A549 (cell line): ENCODE results near the gene LMBR1L. TPM values are rescaled to one million over a fixed set of nuclear protein-coding genes. Genes with fewer than 3 reads are reported as not detected.

Source experiments
- ATAC-seq, 2 experiments: fragments of 200-7000 bp in 1 of 2; fragments of >200 bp in 1 of 2; cut with Nextera tagmentation in 1 of 2; cut with Tn5 transposase in 1 of 2; 3 replicates each; pipeline versions ENCODE4 v1.8.0 to v1.9.1; 2018 to 2020; ENCODE audit warnings: mild to moderate bottlenecking in 1 of 2, moderate library complexity in 1 of 2
- CTCF ChIA-PET: fragments of 300-600 bp; sonication (Branson Sonifier 250); formaldehyde crosslinking; extraction: SDS; loops from one replicate; lab custom pipeline; 2021; ENCODE audit warnings: antibody characterized with exemption, inconsistent platforms; lab: Yijun Ruan, JAX
- POLR2A ChIA-PET: fragments of 350-600 bp; formaldehyde crosslinking; extraction: SDS; loops from one replicate; lab custom pipeline; 2021; ENCODE audit warnings: antibody characterized with exemption, inconsistent platforms; lab: Yijun Ruan, JAX
- DNase-seq, 2 experiments: peaks; one replicate each; pipeline versions ENCODE4 v3.0.0 to v3.0.0-alpha.2; 2011 to 2016; ENCODE audit warnings: low read depth in 1 of 2, low spot score in 1 of 2
- FAIRE-seq: peaks from 2 replicates; lab custom pipeline; 2011; peaks lifted over from hg19 to GRCh38; lab: Jason Lieb, UNC
- H3K27ac ChIP-seq, 2 experiments: fragments of >200 bp; sonication (Bioruptor Twin); formaldehyde crosslinking; 3 replicates each; pipeline ENCODE4 v1.5.1; 2016 to 2017
- H3K4me1 ChIP-seq: fragments of >200 bp; sonication (Bioruptor Twin); formaldehyde crosslinking; 3 replicates; pipeline ENCODE4 v1.6.1; 2016
- H3K4me2 ChIP-seq: fragments of >200 bp; sonication (Bioruptor Twin); formaldehyde crosslinking; 3 replicates; pipeline ENCODE4 v1.6.1; 2016
- H3K4me3 ChIP-seq: fragments of >200 bp; sonication (Bioruptor Twin); formaldehyde crosslinking; 3 replicates; pipeline ENCODE4 v1.5.1; 2016
- H3K9me3 ChIP-seq: fragments of >200 bp; sonication (Bioruptor Twin); formaldehyde crosslinking; 3 replicates; pipeline ENCODE4 v1.6.1; 2016
- BHLHE40 ChIP-seq: IDR thresholded peaks from 2 replicates; pipeline ENCODE4 v1.6.1; 2012; ENCODE audit warnings: low read depth, low read length, inconsistent platforms
- FOSB ChIP-seq: fragments of 250-450 bp; sonication (Bioruptor Pico); IDR thresholded peaks from 2 replicates; pipeline ENCODE4 v1.5.0; 2020; ENCODE audit warnings: mild to moderate bottlenecking, moderate library complexity
- FOSL2 ChIP-seq, 2 experiments: fragments of 450-650 bp in 1 of 2; fragments of >200 bp in 1 of 2; sonication (Bioruptor Twin) in 1 of 2; formaldehyde crosslinking; IDR thresholded peaks; 2 replicates each; pipeline versions ENCODE4 v1.5.0 to v1.6.1; 2016 to 2020; ENCODE audit warnings: mild to moderate bottlenecking in 1 of 2, moderate library complexity in 1 of 2
- NR3C1 ChIP-seq: fragments of >200 bp; sonication (Bioruptor Twin); formaldehyde crosslinking; IDR thresholded peaks from 3 replicates; pipeline ENCODE4 v1.6.1; 2017
- RFX5 ChIP-seq: fragments of 450-650 bp; IDR thresholded peaks from 2 replicates; pipeline ENCODE4 v1.7.1; 2014; ENCODE audit warnings: antibody characterized with exemption, mild to moderate bottlenecking, moderate library complexity
- TP53 ChIP-seq: fragments of 250-450 bp; sonication (Bioruptor Pico); IDR thresholded peaks from 2 replicates; pipeline ENCODE4 v1.5.0; 2021; ENCODE audit warnings: mild to moderate bottlenecking, moderate library complexity
- ZC3H11A ChIP-seq: fragments of 450-650 bp; IDR thresholded peaks from 2 replicates; pipeline ENCODE4 v1.6.1; 2014; ENCODE audit warnings: antibody characterized with exemption, mild to moderate bottlenecking
- ZFP36 ChIP-seq: fragments of 450-650 bp; IDR thresholded peaks from 2 replicates; pipeline ENCODE4 v1.6.1; 2014; ENCODE audit warnings: borderline replicate concordance; ENCODE audit not compliant: partially characterized antibody
- ZNF302 ChIP-seq: fragments of 250-450 bp; sonication (Bioruptor Pico); IDR thresholded peaks from 2 replicates; pipeline ENCODE4 v1.9.0; 2021; ENCODE audit warnings: inconsistent platforms, mild to moderate bottlenecking, moderate library complexity
- WGBS: methylation state at CpG from one replicate; pipeline ENCODE4 v1.1.6; 2017; ENCODE audit errors: missing lambda C conversion rate; 5-methylcytosine and 5-hydroxymethylcytosine counted together
- polyA plus RNA-seq, 4 experiments: library from polyadenylated mRNA; depleted of rRNA in 3 of 4; stranded (reverse); fragments of >200 nt; fragmentation: RNase III in 1 of 4; extraction: RNeasy Plus Mini Kit Qiagen cat#74134 plus additional on column Dnase treatment in 1 of 4; gene quantifications; 2 replicates in 3 of 4; 3 replicates in 1 of 4; pipeline ENCODE4 v1.2.3, GENCODE V29; 2011 to 2017
- TF ChIP-seq, protein P1 (sequence below): fragments of 250-450 bp; sonication (Bioruptor Pico); IDR thresholded peaks from 2 replicates; pipeline ENCODE4 v1.5.0; 2020; ENCODE audit warnings: low read depth, mild to moderate bottlenecking, moderate library complexity
- TF ChIP-seq, protein P2 (sequence below): fragments of 200-600 bp; sonication (generic); IDR thresholded peaks from 2 replicates; pipeline ENCODE4 v1.6.1; 2016; ENCODE audit warnings: antibody characterized with exemption, mild to moderate bottlenecking, moderate library complexity
- TF ChIP-seq, protein P3 (sequence below): fragments of 250-450 bp; sonication (Bioruptor Pico); IDR thresholded peaks from 2 replicates; pipeline ENCODE4 v1.5.0; 2021; ENCODE audit warnings: mild to moderate bottlenecking, moderate library complexity, borderline replicate concordance
- TF ChIP-seq, protein P4 (sequence below): fragments of >200 bp; sonication (Bioruptor Twin); formaldehyde crosslinking; IDR thresholded peaks from 2 replicates; pipeline ENCODE4 v1.6.1; 2016
- TF ChIP-seq, protein P5 (sequence below): IDR thresholded peaks from 2 replicates; pipeline ENCODE4 v1.6.1; 2012; ENCODE audit warnings: low read depth, borderline replicate concordance
- TF ChIP-seq, protein P6 (sequence below): fragments of 150-350 bp; IDR thresholded peaks from 2 replicates; pipeline ENCODE4 v1.6.1; 2014; ENCODE audit warnings: low read depth, mild to moderate bottlenecking, low read length
- TF ChIP-seq, protein P7 (sequence below): IDR thresholded peaks from 2 replicates; pipeline ENCODE4 v1.6.1; 2012

The LMBR1L gene
- polyA plus RNA-seq, 2 of the 4 experiments (the other 2 are of a cell fraction), result 16.7 to 25.1 TPM

DNA sequence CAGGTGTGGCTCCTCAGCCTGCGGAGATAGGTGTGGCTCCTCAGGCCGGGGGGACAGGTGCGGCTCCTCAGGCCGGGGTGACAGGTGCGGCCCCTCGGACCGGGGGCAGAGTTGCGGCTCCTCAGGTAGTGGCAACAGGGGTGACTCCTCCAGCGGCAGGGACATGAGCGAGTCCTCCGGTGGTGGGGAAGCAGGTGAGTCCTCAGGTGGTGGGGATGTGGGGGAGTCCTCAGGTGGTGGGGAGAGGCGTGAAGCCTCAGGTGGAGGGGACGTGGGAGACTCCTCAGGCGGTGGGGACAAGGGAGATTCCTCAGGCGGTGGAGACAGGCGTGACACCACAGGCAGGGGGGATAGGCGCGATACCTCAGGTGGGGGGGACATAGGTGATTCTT lies 59.3 kb downstream of the LMBR1L start:
- ATAC-seq (no peak), FAIRE-seq (no peak), DNase-seq (no peak)
- CTCF ChIA-PET, result no interaction called here
- Histone ChIP-seq H3K4me3 (no peak overlapping the region), H3K27ac (no peak overlapping the region), H3K9me3 (no peaks in the 10 kb centered on the region), H3K4me1 (peaks cover 22% of the 10 kb centered on the region), H3K4me2 (no peak overlapping the region)
- POLR2A ChIA-PET, result no interaction called here
- TF ChIP-seq TP53 (CRISPR knock-in tag) (no peak), RFX5 (no peak), FOSL2 (IDR thresholded peaks at IDR 0.05) (no peak), FOSL2 (CRISPR knock-in tag; IDR thresholded peaks at IDR 0.05) (no peak), ZFP36 (no peak), FOSB (CRISPR knock-in tag) (no peak), ZNF302 (CRISPR knock-in tag) (no peak), ZC3H11A (no peak), NR3C1 (no peak), BHLHE40 (no peak)
- TF ChIP-seq, protein P1, sequence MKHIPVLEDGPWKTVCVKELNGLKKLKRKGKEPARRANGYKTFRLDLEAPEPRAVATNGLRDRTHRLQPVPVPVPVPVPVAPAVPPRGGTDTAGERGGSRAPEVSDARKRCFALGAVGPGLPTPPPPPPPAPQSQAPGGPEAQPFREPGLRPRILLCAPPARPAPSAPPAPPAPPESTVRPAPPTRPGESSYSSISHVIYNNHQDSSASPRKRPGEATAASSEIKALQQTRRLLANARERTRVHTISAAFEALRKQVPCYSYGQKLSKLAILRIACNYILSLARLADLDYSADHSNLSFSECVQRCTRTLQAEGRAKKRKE (CRISPR knock-in tag), result no peak
- TF ChIP-seq, protein P2, sequence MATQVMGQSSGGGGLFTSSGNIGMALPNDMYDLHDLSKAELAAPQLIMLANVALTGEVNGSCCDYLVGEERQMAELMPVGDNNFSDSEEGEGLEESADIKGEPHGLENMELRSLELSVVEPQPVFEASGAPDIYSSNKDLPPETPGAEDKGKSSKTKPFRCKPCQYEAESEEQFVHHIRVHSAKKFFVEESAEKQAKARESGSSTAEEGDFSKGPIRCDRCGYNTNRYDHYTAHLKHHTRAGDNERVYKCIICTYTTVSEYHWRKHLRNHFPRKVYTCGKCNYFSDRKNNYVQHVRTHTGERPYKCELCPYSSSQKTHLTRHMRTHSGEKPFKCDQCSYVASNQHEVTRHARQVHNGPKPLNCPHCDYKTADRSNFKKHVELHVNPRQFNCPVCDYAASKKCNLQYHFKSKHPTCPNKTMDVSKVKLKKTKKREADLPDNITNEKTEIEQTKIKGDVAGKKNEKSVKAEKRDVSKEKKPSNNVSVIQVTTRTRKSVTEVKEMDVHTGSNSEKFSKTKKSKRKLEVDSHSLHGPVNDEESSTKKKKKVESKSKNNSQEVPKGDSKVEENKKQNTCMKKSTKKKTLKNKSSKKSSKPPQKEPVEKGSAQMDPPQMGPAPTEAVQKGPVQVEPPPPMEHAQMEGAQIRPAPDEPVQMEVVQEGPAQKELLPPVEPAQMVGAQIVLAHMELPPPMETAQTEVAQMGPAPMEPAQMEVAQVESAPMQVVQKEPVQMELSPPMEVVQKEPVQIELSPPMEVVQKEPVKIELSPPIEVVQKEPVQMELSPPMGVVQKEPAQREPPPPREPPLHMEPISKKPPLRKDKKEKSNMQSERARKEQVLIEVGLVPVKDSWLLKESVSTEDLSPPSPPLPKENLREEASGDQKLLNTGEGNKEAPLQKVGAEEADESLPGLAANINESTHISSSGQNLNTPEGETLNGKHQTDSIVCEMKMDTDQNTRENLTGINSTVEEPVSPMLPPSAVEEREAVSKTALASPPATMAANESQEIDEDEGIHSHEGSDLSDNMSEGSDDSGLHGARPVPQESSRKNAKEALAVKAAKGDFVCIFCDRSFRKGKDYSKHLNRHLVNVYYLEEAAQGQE, result no peak
- TF ChIP-seq, protein P3, sequence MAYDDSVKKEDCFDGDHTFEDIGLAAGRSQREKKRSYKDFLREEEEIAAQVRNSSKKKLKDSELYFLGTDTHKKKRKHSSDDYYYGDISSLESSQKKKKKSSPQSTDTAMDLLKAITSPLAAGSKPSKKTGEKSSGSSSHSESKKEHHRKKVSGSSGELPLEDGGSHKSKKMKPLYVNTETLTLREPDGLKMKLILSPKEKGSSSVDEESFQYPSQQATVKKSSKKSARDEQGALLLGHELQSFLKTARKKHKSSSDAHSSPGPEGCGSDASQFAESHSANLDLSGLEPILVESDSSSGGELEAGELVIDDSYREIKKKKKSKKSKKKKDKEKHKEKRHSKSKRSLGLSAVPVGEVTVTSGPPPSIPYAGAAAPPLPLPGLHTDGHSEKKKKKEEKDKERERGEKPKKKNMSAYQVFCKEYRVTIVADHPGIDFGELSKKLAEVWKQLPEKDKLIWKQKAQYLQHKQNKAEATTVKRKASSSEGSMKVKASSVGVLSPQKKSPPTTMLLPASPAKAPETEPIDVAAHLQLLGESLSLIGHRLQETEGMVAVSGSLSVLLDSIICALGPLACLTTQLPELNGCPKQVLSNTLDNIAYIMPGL (CRISPR knock-in tag), result no peak
- TF ChIP-seq, protein P4, sequence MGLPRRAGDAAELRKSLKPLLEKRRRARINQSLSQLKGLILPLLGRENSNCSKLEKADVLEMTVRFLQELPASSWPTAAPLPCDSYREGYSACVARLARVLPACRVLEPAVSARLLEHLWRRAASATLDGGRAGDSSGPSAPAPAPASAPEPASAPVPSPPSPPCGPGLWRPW, result no peak
- TF ChIP-seq, protein P5, sequence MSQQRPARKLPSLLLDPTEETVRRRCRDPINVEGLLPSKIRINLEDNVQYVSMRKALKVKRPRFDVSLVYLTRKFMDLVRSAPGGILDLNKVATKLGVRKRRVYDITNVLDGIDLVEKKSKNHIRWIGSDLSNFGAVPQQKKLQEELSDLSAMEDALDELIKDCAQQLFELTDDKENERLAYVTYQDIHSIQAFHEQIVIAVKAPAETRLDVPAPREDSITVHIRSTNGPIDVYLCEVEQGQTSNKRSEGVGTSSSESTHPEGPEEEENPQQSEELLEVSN, result no peak
- TF ChIP-seq, protein P6, sequence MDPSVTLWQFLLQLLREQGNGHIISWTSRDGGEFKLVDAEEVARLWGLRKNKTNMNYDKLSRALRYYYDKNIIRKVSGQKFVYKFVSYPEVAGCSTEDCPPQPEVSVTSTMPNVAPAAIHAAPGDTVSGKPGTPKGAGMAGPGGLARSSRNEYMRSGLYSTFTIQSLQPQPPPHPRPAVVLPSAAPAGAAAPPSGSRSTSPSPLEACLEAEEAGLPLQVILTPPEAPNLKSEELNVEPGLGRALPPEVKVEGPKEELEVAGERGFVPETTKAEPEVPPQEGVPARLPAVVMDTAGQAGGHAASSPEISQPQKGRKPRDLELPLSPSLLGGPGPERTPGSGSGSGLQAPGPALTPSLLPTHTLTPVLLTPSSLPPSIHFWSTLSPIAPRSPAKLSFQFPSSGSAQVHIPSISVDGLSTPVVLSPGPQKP, result no peak
- TF ChIP-seq, protein P7, sequence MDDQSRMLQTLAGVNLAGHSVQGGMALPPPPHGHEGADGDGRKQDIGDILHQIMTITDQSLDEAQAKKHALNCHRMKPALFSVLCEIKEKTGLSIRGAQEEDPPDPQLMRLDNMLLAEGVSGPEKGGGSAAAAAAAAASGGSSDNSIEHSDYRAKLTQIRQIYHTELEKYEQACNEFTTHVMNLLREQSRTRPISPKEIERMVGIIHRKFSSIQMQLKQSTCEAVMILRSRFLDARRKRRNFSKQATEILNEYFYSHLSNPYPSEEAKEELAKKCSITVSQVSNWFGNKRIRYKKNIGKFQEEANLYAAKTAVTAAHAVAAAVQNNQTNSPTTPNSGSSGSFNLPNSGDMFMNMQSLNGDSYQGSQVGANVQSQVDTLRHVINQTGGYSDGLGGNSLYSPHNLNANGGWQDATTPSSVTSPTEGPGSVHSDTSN, result no peak
- 94% methylated on average over 13 of the region's 18 CpGs for WGBS
